HG02981 (cell line): ENCODE measurements around the gene CACNB2.
A peak's percentile ranks its signal among the peaks of the same experiment; 100 is the strongest.
"Not testable (repeated sequence)": the region's sequence is repeated elsewhere in the genome, so short reads cannot be mapped to it uniquely, and the experiment has no call there.

Experiments
- ATAC-seq: cut with Tn5 transposase; IDR thresholded peaks from one replicate; pipeline ENCODE4 v1.9.1; 2021; ENCODE audit warnings: mild to moderate bottlenecking, moderate library complexity; ENCODE audit not compliant: unreplicated experiment

Gene CACNB2

DNA sequence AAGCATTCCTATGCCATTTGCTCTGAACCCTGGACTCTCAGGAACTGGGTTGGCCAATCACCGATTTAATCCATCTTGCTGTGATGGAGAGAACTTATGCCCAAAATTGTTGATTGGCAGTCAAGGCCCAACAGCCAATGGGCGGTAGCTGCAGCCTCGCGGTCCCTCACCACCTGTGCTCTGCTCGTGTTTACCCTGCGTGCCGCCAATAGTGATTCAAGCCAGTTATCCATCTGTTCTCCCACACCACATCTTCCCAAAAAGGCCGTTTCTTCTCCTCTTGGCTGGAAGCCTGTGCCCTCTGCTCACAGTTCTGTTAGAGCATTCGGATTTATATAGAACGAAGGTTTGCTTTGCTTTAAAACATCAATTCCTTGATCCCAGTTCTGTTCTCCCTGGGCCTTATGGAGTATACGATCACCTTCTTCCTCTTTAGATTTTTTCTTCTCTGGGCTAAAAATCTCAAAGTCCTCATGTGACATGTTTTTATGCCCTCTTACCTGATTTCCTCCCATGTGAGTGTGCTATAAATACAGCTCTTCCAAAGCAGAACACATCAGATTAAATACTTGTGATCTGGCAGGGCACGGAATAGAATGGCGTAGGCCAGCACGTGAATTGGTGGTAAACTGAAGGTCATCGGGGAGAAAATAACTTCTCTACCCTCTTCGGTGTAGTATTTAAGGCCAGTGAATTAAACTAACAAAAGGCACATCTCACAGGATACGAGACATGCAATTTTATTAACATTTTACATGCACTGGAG, 298.3 kb downstream of the CACNB2 start:
- no peak for ATAC-seq

DNA sequence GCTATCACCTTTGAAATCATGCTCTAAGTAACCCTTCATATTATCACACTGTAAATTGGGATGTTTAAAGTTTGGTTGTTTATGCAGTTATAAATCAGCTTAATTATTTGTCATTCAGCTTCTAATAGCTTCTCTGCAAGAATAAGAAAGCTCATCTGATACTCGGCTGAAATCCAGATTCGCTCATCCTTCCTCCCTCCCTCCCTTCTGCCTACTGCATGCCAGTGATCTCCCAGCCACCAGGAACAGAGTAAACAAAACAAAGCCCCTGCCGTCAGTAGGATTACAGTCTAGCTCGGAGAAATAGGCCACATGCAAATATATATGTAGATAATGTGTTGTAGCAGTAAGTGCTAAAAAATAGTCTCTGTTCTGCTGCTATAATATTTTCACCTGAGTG, 299.4 kb downstream of the CACNB2 start:
- ATAC-seq: no peak

DNA sequence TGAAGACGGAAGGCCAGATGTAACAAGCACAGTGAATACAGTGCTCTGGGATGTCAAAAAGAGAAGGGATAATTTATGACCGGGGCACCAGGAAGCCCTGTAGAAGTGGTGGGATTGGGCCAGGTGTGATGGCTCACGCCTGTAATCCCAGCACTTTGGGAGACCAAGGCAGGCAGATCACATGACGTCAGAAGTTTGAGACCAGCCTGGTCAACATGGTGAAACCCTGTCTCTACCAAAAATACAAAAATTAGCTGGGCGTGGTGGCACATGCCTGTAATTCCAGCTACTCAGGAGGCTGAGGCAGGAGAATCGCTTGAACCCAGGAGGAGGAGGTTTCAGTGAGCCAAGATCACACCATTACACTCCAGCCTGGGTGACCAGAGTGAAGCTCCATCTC, 305.4 kb downstream of the CACNB2 start:
- not testable (repeated sequence) for ATAC-seq

DNA sequence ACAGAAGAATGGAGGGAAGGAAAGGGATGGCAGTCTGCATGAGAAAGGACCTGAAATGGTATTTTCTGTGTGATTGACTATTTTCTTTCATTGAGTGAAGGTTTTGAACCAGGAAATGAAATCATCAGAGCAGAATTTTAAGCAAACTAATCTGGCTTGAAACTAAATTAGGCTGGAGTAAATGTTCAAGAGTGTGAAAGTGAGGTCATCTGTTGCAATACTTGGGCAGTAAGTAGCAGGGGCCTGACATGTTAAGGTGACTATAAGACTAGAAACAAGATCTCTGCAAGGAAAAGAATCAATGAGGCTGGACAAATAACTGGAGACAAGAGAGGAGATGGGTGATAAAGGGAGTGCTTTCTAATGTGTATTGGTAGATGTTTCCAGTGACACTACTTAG, 306.0 kb downstream of the CACNB2 start:
- no peak for ATAC-seq

DNA sequence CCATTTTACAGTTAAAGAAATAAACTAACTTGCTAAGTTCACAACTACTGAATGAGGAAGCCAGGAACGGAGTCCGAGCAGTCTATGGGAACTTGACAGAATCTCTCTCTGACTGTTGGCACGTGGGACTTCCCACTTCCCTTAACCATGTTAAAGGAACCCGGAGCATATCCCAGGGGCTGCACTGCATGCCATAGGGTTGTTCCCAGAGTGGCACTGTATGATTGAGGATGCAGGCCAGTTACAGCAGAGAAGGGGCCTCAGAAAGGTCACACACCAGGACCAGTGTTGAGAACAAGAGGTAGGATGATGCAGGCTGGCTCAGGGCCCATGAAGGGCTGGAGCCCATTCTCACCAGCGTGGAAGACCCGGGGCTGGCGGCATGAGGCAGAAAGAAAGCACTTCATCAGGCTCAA, 309.4 kb downstream of the CACNB2 start:
- ATAC-seq: no peak

DNA sequence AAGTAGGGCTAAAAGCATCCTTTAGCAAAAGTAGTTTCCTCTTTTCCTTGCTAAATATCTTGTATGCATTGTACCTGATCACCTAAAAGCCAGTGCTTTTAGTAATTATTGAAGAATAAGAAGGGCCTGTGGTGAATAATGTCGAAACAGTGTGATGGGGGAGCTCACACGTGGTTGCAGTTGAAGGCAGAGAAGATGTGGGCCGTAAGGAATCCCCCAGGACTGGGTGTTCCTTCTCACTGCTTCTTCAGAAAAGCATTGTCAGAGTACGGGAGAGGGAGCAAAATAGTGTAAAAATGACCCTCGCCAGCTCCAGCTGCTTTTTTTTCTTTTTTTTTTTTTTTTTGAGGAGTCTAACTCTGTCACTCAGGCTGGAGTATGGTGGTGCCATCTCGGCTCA, 310.1 kb downstream of the CACNB2 start:
- no peak for ATAC-seq

DNA sequence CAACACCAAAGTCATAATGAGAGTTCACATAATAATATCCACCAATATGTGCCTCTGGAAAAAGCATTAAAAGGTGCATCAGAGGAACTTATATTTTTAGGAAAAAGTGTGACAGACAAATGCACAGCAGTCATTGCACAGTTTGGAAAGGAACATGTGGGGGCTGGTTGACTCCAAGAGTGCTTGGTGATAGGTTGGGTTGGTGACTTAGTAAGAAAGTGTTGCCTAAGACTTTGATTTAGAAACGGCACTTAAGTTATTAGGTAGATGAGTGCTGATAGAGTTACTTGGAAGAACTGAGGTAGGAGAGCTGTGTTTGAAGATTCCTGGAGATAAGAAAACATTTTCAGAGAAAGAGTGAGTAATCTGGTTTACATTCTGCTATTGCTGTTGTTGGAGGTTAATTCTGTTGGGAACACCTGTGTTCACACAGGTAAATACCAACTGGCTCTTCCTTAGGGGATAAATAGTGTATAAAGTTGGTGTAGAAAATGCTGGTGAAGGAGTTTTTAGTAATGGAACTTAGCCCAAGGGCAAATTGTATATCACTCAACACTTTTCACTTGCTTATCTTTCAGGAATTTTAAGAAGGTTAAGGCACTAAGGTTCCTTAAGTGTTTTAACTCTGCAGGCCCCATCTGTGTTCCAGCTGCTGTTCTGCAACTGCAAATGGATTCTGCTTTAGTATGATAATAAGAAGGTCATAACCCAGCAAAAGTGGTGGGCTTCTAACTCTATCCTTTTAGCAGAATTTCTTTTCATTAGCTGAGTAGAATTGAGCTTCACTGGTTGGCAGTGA, 315.1 kb downstream of the CACNB2 start:
- no peak for ATAC-seq

DNA sequence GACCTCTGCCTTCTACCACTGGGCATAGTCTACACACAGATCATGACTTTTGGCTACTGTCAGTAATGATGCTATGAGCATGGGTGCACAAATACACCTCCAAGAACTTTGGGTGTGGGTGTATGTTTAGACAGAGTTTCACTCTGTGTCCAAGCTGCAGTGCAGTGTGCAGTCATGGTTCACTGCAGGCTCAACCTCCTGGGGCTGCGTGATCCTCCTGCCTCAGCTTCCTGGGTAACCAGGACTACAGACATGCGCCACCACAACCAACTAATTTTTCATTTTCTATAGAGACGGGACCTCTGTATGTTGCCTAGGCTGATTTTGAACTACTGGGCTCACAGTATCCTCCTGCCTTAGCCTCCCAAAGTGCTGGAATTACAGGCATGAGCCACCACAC, 316.8 kb downstream of the CACNB2 start:
- ATAC-seq: peak; percentile 100

- no peak for ATAC-seq
Observed at GRCh38 chr10:18460032-18460431, 319.8 kb downstream of the CACNB2 start.

DNA sequence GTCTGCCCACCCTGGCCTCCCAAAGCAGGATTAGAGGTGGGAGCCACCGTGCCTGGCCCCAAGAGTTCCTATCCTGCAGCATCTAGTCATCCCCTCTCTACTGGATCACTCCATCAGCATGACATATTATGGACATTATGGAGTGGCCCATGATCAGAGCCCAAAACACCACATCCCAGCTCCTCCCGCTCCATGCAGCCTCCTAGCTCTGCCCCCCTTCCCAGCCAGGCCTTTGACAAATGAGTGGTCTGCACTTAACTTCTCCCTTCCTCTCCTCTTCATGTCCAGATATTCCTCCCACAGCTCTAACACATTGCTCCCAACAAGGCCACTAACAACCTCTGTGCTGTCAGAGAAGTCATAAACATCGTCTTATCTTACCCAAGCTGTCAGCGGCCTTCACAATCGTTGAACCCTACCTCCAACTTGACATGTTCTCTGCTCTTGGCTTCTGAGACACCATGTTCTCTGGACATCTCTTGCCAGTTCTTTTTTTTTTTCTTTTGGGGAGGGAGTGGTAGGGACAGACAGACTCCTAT, 323.5 kb downstream of the CACNB2 start:
- no peak for ATAC-seq

- ATAC-seq: no peak
Observed at GRCh38 chr10:18469125-18469524, 328.9 kb downstream of the CACNB2 start.

DNA sequence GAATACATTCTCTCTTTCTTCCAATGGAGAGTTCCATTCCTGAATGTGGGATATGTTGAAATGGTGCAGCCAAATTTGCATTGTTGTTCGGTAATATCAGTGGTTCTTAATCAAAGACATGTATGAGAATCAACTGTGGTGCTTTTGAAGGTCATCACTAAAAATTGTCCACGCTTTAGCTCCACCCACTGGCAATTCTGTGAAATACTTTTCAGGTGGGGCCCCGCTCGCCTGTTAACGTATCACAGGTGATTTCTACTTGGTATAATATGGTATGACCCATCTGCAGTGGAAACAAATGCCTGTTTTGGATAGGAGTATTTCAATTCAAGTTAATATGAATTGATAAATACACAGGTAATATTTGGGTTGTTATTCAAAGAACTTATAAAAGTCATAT, 332.8 kb downstream of the CACNB2 start:
- ATAC-seq: no peak

GRCh38 chr10:18473424-18474117, 333.3 kb downstream of the CACNB2 start:
- no peak for ATAC-seq

DNA sequence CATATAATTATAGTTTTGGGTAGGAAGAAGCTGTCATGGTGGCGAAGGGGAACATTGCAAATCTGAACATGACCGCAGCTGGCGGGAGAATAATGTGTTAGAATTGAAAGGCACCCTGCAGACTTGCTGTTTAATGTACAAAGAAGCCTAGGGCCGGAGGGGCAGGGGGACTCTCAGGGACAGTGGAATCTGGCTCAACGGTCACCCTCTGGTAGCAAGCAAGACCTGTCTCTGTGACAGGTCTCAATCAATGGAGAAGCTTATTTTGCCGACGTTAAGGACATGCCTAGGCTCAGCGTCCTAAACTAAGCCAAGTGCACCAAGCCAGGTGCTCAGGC, 333.9 kb downstream of the CACNB2 start:
- ATAC-seq: no peak

DNA sequence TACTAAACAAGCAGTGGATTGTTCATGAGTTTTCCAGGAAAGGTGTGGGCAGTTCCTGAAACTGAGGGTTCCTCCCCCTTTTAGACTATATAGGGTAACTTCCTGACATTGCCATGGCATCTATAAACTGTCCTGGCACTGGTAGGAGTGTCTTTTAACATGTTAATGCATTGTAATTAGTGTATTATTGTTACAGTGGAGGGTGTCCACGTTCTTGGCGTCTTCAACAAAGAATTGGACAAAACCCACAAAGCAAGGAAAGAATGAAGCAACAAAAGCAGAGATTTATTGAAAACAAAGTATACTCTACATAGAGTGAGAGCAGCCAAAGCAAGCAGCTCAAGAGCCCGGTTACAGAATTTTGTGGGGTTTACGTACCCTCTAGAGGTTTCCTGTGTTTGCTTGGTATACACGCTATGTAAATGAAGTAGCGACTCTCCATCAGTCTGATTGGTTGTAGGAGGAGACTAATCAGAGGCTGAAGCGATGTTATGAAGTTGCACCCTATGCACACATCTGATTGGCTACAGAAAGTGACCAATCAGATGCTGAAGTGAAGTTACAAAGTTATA, 335.9 kb downstream of the CACNB2 start:
- no peak for ATAC-seq

GRCh38 chr10:18478354-18478753, 338.1 kb downstream of the CACNB2 start:
- ATAC-seq: no peak

DNA sequence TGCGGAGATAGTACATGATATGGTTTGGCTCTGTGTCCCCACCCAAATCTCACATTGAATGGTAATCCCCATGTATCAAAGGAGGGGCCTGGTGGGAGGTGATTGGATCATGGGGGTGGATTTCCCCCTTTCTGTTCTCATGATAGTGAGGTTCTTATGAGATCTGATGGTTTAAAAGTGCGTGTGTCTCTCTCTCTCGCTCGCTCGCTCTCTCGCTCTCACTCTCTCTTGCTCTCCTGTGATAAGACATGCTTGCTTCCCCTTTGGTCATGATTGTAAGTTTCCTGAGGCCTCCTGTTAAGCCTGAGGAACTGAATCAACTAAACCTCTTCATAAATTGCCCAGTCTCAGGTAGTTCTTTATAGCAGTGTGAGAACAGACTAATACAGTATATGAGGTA, 339.3 kb downstream of the CACNB2 start:
- no peak for ATAC-seq

- no peak for ATAC-seq
Observed at GRCh38 chr10:18483516-18484186, 343.4 kb downstream of the CACNB2 start.

DNA sequence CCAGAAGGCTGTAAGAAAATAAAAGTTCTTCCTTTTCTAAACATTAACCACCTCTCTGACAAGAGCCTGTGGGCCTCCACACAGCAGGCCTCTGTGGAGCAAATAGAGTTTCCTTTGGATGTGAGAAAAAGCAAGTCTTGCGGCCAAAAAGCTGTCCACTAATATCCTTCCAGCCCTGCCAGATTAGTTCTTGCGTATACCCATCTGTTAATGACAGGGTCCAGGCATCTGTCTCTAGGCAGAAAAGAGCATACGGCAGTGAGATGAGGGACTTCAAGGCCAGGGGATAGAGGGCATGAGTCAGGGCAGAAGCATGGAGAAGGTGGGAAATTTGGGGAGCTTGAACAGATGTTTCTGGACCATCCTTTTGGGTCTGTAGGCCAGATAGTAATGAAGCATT, 346.2 kb downstream of the CACNB2 start:
- no peak for ATAC-seq

- no peak for ATAC-seq
Observed at GRCh38 chr10:18490755-18491154, 350.5 kb downstream of the CACNB2 start.
